Measurements from ENCODE around the gene SDHB.

Gene SDHB

GRCh38 chr1:16992102-16992501 is 61.7 kb downstream of the SDHB start:
- H3K4me3 ChIP-seq (ENCODE audit: insufficient read depth, low read length, poor library complexity, severe bottlenecking), result no peak overlapping the region
- H2AFZ ChIP-seq (ENCODE audit: low read depth, low read length, severe bottlenecking), result no peak overlapping the region
- H4K20me1 ChIP-seq (ENCODE audit: low read depth, low read length), result no peaks in the 10 kb centered on the region
- no peaks in the 10 kb centered on the region for H3K79me2 ChIP-seq (ENCODE audit: insufficient read depth, low read length)
- no peak for TF ChIP-seq EZH2phosphoT487 (conservative IDR thresholded peaks at IDR 0.05; ENCODE audit: low read length)
- TF ChIP-seq CTCF (IDR thresholded peaks at IDR 0.05; ENCODE audit: insufficient read depth, low read length, poor library complexity, severe bottlenecking), result no peak
- no peak overlapping the region for H3K4me2 ChIP-seq (ENCODE audit: low read depth, low read length, poor library complexity, severe bottlenecking)
- no peaks in the 10 kb centered on the region for H3F3A ChIP-seq (ENCODE audit: insufficient read depth)
- no peaks in the 10 kb centered on the region for H3K27me3 ChIP-seq (ENCODE audit: low read length)
- no peaks in the 10 kb centered on the region for H3K9me3 ChIP-seq (ENCODE audit: insufficient read depth, low read length)
- H3K36me3 ChIP-seq (ENCODE audit: low read length), result no peaks in the 10 kb centered on the region
- no peaks in the 10 kb centered on the region for H3K9me2 ChIP-seq (replicated peaks; ENCODE audit: insufficient read depth, low read length)
- no peak overlapping the region for H3K27ac ChIP-seq (ENCODE audit: low read depth, low read length)
- H3K9ac ChIP-seq (ENCODE audit: low read length), result no peak overlapping the region

GRCh38 chr1:16991571-16991970 is 62.3 kb downstream of the SDHB start:
- Histone ChIP-seq H3K9me3 (ENCODE audit: insufficient read depth, low read length) (no peaks in the 10 kb centered on the region), H3K27me3 (ENCODE audit: low read length) (no peaks in the 10 kb centered on the region), H2AFZ (ENCODE audit: low read depth, low read length, severe bottlenecking) (no peak overlapping the region), H3F3A (ENCODE audit: insufficient read depth) (no peaks in the 10 kb centered on the region), H4K20me1 (ENCODE audit: low read depth, low read length) (no peaks in the 10 kb centered on the region), H3K9me2 (replicated peaks; ENCODE audit: insufficient read depth, low read length) (no peaks in the 10 kb centered on the region), H3K4me2 (ENCODE audit: low read depth, low read length, poor library complexity, severe bottlenecking) (no peak overlapping the region), H3K9ac (ENCODE audit: low read length) (no peak overlapping the region), H3K27ac (ENCODE audit: low read depth, low read length) (no peak overlapping the region), H3K4me3 (ENCODE audit: insufficient read depth, low read length, poor library complexity, severe bottlenecking) (no peak overlapping the region), H3K79me2 (ENCODE audit: insufficient read depth, low read length) (no peaks in the 10 kb centered on the region), H3K36me3 (ENCODE audit: low read length) (no peaks in the 10 kb centered on the region)
- TF ChIP-seq CTCF (IDR thresholded peaks at IDR 0.05; ENCODE audit: insufficient read depth, low read length, poor library complexity, severe bottlenecking), result no peak
- no peak for TF ChIP-seq EZH2phosphoT487 (conservative IDR thresholded peaks at IDR 0.05; ENCODE audit: low read length)

GRCh38 chr1:16989676-16990391 is 64.0 kb downstream of the SDHB start:
- Histone ChIP-seq H3F3A (ENCODE audit: insufficient read depth) (no peaks in the 10 kb centered on the region), H4K20me1 (ENCODE audit: low read depth, low read length) (no peaks in the 10 kb centered on the region), H2AFZ (ENCODE audit: low read depth, low read length, severe bottlenecking) (no peak overlapping the region), H3K79me2 (ENCODE audit: insufficient read depth, low read length) (no peaks in the 10 kb centered on the region), H3K4me2 (ENCODE audit: low read depth, low read length, poor library complexity, severe bottlenecking) (no peak overlapping the region), H3K36me3 (ENCODE audit: low read length) (no peaks in the 10 kb centered on the region), H3K9me2 (replicated peaks; ENCODE audit: insufficient read depth, low read length) (no peaks in the 10 kb centered on the region), H3K27ac (ENCODE audit: low read depth, low read length) (no peak overlapping the region), H3K4me3 (ENCODE audit: insufficient read depth, low read length, poor library complexity, severe bottlenecking) (no peak overlapping the region), H3K27me3 (ENCODE audit: low read length) (no peaks in the 10 kb centered on the region), H3K9ac (ENCODE audit: low read length) (no peak overlapping the region), H3K9me3 (ENCODE audit: insufficient read depth, low read length) (no peaks in the 10 kb centered on the region)
- TF ChIP-seq CTCF (IDR thresholded peaks at IDR 0.05; ENCODE audit: insufficient read depth, low read length, poor library complexity, severe bottlenecking), result no peak
- no peak for TF ChIP-seq EZH2phosphoT487 (conservative IDR thresholded peaks at IDR 0.05; ENCODE audit: low read length)
